Inflammatory macrophage (primary cell): Measurements from ENCODE around the gene TBXAS1.

Source experiments
- DNase-seq, 2 donors: peaks; one replicate each; pipeline ENCODE4 v3.0.0-alpha.2; 2020 to 2022

Gene TBXAS1

DNA sequence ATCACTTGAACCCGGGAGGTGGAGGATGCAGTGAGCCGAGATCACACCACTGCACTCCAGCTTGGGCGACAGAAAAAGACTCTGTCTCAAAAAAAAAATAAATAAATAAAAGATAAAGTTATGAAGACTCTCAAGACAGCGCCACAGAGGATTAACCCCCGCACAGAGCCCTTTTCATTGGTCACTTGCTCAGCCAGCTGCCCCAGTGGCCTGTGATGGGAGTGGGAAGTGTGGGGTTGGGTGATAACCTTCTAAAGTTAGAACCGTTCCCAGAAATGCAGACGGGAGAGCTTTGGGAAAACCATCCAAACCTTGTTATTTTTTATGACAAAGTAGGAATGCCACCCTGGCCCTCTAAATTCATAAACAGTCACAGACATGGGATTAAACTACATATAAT, 176.3 kb downstream of the TBXAS1 start:
- no peak for DNase-seq

DNA sequence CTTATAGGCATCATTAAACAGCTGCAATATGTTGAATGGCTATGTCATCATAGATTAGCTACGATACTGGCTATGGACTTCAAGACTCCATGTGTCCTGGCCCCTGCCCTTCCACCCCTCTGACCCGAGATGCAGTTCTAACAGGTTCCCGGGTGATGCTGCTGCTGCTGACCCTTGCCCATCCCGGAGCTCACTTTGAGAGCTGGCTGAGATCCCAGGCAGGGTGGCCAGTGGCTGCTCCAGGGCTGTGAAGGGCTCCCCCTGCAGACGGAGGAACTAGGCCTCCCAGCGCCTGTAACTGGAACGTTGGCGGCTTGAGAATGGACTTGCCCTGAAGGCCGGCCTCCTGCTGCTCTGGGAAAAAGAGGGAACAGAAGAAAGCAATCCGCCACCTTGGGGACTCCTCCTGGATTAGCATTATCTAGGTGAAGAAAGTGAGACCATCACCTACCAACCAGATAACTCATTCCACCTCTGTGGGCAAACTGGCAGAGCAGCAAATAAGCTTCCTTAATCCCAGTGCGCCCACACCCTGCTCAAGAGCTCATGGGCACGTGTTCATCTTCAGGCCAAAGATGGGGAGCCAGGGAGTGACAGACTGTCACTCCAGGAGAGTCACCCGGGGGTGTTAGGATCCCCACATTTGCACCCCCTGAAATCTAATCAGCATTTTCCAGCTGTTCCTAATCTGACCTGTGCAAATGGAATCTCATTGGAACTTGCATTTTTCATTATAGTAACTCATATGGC, 176.9 kb downstream of the TBXAS1 start:
- no peak for DNase-seq

GRCh38 chr7:140006600-140006999, 177.5 kb downstream of the TBXAS1 start:
- DNase-seq = no peak

DNA sequence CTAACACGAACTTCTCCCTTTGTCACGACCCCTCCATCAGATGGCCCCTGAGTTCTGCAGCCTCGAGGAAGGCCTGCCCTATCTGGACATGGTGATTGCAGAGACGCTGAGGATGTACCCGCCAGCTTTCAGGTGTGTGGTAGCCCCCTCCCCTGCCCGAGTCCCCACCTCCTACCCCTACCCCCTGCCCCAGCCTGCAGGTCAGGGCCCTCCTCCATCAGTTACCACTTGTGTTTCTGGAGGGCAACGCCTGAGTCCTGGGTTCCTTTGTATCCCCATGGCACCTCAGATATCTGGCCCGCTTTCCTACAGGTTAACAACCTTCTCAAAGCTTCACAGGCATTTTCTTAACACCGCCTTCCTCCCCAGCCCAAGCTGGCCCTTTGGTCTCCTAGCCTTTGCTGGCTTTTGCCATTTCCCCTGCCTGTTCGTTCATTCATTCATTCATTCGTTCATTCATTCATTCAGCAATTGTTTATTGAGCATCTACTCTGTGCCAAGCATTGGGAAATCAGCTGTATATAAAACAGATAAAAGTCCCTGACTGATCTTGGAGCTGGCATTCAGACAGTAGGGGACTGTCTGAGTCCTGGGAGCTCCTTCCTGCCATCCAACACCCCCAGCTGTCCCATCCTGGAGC, 178.1 kb downstream of the TBXAS1 start:
- DNase-seq = no peak

DNA sequence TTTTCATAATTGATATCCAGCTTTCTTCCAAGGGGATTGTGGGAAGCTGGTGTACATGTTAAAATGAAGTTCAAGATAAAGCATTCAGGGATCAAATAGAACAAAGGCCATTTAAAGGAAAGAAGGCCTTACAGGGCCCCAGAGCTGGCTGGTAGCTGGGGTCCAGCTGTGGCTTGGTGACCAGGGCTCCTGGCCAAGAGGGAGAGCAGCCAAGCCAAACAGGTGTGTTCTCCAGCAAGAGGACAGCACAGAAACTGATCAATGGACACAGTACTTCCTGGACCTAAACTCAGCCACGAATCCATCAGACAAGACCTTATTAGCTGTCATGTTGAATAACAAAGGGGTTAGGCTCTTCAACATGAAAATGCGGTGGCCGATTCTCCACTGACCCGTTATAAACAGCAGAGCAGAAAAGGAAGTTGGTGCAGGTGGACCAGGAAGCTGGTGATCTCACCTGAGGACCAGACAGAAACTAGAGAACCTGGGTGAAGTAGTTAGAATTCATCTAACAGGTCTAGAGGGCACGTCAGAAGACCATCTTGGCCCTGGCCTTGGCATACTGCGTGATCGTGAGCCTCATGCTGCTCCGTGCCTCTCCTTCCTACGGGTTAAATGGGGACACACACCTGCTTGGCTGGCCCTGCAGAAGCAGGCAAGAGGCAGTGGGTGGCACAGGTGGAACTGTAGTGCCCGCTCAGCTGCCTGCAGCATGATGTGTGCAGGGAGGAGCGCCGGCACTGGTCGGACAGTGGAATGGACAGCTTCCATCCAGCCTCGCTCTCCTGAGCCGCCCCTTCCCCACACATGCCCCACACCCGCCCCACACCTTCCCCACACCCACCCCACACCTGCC, 179.9 kb downstream of the TBXAS1 start:
- no peak for DNase-seq

DNA sequence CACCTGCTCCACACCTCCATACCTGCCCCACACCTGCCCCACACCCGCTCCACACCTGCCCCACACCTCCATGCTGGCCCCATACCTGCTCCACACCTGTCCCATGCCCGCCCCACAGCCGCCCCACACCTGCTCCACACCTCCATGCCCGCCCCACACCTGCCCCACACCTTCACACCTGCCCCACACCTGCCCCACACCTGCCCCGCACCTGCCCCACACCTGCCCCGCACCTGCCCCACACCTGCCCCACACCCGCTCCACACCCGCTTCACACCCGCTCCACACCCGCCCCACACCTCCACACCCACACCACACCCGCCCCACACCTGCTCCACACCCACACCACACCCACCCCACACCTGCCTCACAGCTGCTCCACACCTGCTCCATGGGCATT, 180.7 kb downstream of the TBXAS1 start:
- DNase-seq = no peak

GRCh38 chr7:140010194-140010895, 181.3 kb downstream of the TBXAS1 start:
- DNase-seq = no peak

- DNase-seq = no peak
Observed at GRCh38 chr7:140013676-140014075, 184.6 kb downstream of the TBXAS1 start.

- DNase-seq = no peak
Observed at GRCh38 chr7:140014123-140014522, 185.1 kb downstream of the TBXAS1 start.

- no peak for DNase-seq
Observed at GRCh38 chr7:140015471-140015970, 186.5 kb downstream of the TBXAS1 start.

DNA sequence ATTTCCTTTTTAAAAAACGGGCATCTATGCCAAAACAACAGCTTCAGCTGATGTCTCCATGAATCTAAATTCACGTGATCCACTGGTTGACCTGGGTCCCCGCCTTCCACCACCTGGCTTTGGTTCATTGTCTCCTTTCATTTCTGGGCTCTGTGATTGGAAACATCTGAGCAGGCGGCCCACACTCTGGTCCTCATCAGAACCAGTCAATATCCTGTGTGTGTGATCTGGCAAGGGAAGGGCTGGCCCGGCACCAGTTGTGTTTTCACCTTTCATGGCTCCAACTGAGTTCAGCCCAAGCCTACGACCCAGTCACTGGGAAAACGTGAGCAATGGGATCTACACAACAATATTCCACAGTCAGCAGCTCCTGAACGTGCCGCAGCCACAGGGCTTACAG, 187.5 kb downstream of the TBXAS1 start:
- no peak for DNase-seq

GRCh38 chr7:140017034-140017433, 188.0 kb downstream of the TBXAS1 start:
- no peak for DNase-seq

DNA sequence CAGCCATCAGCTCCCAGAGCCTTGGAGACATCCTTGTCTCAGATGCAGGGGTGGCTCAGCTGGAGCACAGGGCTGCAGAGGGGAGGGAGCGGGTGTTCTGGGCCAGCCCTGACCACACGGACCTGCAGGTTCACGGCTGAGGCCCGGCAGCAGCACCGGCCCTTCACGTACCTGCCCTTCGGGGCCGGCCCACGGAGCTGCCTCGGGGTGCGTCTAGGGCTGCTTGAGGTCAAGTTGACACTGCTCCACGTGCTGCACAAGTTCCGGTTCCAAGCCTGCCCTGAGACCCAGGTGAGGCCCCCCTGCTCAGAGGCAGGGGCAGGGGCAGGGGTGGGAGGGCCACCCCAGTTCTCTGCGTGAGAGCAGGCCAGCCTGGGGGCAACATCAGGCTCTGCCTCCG, 188.5 kb downstream of the TBXAS1 start:
- DNase-seq = no peak

DNA sequence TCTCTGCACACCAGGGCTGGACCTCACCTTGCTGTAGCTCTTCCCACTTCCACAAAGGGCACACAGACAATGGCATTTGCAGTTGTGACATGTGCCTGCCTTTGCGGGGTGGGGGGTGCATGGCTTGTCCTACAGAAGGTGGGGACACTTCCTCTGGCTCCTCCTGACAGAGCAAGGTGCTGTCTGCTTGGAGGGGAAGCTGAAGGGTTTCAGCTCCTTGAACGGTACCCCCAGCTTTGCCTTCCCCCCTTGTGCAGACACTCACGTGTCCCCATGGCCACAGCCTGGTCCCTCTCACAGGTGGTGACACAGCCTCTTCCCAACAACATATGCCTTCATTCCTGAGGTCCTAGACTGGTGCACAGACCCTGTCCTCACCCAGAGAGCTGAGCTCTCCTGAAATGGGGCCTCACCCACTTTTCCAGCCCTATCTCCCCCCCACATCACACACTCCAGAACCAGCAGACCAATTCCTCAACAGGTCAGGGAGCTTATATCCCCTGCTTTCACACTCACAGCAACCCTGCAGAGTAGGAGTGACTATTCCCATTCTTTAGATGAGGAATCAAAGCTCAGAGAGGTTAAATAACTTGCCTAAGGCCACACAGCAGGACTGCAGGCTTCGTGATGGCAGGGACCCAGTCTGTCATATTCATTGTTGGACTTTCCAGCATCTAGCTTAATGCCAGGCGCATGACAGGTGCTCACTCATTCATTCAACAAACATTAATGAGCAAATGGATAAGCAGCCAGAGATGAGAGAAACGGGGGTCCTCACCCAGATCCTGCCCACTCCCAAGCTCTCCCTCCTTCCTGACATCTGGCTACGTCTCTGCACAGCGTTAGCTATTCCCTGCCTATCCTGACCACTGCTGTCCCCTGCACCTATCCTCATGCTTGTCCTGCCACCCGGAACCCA, 189.3 kb downstream of the TBXAS1 start:
- no peak for DNase-seq

DNA sequence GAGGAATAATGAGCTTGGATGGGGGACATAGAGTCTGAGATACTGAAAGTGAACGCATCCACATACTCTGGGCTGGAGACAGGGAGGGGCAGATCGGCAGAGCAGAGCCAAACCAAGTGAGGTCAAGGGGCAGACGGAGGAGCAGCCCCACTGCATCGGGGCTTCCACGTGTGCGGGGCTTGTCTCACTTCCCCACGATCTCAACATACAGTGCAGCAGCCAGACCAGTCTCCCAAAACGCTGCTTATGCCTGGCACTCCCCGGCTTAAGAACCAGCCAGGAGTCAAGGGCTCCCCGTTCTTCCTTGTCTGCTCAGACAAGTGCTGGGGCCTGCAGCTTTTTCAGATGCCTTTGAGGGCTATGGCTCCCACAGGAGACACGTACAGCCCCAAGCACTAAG, 190.1 kb downstream of the TBXAS1 start:
- DNase-seq = no peak

- DNase-seq = no peak
Observed at GRCh38 chr7:140019606-140020005, 190.5 kb downstream of the TBXAS1 start.

DNA sequence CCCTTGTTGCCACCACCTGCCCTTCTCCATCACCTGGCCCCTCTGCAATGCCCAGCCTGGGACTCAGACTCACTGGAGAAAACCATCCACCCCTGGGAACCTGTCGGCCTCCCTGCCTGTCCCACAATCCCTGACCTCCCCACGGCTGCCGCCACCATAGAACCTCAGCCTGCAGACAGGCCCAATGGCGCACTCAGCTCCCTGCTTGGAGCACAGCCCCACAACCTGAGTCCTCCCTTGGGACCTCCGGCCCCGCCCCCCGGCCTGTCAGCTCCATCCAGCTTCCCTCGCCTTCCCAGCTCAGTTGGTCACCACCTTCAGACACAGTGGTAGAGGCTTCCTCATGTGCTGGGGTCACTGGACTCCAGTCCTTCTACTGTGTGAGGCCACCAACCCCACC, 192.5 kb downstream of the TBXAS1 start:
- no peak for DNase-seq

DNA sequence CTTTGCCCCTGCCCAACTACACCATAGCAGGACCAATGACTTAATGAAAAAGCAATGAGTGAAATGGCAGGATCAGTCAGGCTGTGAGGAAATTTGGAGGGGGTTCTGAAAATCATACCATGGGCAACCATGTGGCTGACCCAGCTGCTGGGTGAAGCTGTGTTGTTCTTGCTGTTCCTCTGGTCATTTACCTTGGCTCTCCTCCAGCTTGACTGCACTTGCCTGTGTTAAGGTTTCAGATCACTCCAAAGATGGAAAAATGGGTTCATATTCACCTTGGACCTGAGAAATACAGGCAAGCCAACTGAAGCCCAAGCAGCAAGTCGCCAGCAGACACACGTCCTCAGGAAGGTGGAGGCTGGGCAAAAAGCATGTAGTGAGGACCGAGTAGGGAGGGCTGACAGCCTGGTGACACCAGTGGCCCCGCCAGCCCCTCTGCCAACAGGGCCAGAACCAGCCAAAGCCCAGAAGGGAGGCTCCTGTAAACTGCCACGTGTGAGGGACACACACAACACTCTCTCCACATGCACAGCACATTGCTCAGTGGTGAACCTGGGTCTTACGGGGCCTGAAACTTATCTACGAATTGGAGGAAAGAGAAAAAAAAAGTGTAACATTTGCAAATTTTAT, 193.6 kb downstream of the TBXAS1 start:
- no peak for DNase-seq

DNA sequence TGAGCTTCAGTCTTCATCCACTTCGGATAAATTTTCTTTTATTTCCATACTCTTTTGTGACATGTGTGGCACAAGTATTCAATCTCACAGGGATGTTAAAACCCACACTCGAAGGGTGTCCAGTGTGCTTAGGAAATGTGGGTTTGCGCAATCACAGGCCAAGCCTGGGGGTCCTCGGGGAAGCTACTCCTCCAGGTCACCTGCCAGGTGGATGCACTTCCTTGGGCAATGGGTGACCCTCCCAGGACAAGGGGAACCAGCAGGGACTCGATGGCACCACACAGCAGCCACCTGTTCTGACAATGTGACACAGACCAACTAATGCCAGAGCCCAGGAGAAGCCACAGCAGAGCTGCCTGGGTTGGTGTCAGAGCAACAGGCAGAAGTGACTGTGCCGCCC, 194.7 kb downstream of the TBXAS1 start:
- DNase-seq = no peak

DNA sequence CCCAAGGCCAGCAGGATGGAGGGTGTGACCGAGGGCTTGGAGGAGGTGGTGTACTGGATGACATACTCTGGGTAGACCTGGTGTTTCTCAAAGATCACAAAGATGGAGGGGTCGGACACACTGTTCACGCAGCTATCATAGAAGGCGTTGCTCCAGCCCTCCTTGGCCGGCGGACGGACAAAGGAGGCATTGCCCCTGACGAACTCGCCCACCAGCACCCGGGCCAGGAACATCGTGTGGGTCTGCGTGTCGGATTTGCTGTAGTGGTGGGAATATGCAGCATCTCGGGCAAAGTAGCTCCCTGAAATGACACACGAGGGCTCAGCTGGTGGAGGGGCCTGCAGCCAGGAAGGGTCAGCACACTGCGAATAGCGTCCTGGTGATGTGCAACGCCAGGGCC, 195.5 kb downstream of the TBXAS1 start:
- no peak for DNase-seq

DNA sequence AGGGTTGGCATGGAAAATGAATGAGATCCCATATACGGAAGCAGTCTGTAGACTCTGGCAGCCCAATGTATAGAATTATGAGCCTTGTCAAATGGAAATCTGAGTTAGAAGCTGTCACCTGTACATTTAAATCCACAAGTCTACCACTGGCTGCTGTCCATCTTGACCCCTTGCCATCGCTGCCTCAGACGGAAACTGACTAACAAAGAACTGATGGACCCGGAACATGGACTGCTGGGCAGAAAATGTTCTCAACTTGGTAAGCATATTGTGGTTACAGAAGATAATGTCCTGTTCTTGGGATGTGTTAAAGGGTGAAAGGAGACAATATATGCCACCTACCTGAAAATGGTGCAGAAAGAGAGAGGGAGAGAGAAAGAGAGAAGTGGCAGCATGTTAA, 196.2 kb downstream of the TBXAS1 start:
- no peak for DNase-seq
